Fibroblast of gingiva (primary cell): ENCODE results near the gene HGFAC.
A peak's percentile ranks its signal among the peaks of the same experiment; 100 is the strongest.

Experiments used
- DNase-seq: peaks from one replicate; pipeline ENCODE4 v3.0.0-alpha.2; 2011; ENCODE audit warnings: low read depth

The HGFAC gene

DNA sequence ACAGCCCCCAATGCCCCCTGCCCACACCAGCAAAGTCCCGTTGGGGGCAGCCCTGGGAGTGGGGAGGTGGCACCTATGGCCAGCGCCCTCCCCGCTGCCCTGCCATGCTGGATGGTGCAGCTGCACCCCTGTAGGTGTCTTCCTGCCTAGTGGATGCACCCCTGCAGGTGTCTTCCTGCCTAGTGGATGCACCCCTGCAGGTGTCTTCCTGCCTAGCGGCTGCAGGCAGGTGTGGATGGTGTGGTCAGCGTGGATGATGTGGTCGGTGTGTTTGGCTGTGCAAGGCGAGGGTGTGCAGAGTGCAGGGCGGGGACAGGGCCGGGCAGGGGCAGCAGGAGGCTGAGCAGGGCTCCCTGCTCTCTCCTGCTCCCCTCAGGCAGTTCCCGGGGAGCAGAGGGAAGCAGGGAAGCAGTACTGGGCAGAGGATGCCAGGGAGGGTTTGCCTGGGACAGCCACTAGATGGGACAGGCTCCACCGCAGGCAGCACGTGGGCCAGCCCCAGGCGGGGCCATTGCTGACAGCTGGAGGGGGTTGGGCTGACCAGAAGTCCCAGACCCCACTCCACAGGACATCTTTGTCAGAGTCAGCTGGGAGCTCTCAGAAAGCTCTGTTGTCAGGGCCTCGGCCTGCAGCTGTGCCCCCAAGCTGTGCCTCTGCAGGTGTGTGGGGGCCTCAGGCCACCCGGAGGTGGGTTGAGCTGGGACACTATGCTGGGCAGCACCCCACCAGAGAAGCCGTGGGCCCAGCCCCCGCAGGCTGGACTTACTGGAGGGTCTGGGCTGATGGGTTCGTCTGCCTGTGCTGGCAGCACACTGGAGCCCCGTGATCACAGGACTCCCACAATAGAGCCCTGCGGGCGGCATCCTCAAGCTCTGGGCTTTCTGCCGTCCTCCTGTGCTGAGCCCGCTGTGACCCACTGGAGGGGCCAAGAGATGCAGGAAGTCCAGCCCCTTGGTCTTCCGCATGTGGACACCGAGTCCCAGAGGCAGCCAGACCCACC is 45.1 kb downstream of the HGFAC start:
- no peak for DNase-seq

DNA sequence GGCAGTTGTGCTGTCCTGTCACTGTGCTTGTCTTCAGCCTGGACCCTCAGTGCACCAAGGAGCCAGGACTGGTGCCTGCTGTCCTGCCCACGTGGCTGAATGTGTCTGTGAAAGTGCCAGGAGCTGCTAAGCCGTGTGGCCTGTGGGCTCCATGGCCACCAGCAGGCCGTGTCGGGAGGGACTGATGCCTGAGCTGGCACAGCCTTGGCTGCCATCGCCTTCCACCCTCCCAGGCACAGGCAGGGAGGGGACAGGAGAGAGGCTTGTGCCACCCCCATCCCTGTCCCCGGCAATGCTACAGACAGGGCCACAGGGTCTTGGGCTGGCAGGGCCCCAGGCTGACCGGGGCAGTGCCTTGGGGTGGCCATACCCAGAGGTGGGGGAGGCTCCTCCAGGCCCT is 46.1 kb downstream of the HGFAC start:
- no peak for DNase-seq

DNA sequence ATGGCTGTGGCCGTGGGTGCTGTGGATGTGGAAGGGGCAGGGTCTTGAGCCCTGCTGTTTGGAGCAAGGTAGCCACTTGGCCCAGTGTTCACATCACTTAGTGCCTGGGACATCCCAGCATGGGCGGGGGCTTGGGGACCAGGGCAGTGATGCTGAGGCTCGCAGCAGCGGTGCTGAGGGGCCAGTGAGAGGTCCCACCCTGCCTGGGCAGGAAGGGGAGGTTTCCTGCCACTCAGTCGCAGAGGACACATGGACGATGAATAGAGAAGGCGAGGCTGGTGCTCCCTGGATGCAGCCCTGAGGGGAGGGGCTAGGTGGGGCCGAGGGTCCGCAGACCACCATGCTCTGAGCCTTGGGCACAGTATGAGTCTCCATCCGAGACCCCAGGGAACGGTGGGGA is 47.1 kb downstream of the HGFAC start:
- no peak for DNase-seq

DNA sequence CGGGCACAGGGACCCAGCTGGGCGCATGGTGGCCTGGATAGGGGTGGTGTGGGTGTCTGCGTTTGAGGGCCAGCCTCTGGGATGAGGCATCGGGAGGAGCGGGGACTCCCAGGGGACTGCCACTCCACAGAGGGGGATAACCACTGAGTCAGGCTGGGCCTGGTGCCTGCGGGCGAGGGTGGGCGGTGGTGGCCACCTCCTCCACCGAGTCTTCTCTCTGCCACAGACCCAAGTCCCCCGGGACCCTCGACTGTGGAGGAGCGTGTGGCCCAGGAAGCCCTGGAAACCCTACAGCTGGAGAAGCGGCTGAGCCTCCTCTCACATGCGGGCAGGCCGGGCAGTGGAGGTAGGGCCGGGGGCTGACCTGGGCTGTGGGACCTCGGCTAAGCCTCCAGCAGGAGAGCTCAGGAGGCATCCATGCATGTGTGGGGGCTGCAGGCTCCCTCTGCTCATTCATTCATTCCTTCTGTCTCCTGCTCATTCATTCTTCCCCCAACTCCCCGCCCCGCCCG is 47.7 kb downstream of the HGFAC start:
- no peak for DNase-seq

- DNase-seq, result peak; percentile 32
Measured at GRCh38 chr4:3491681-3492405, 50.1 kb downstream of the HGFAC start.

DNA sequence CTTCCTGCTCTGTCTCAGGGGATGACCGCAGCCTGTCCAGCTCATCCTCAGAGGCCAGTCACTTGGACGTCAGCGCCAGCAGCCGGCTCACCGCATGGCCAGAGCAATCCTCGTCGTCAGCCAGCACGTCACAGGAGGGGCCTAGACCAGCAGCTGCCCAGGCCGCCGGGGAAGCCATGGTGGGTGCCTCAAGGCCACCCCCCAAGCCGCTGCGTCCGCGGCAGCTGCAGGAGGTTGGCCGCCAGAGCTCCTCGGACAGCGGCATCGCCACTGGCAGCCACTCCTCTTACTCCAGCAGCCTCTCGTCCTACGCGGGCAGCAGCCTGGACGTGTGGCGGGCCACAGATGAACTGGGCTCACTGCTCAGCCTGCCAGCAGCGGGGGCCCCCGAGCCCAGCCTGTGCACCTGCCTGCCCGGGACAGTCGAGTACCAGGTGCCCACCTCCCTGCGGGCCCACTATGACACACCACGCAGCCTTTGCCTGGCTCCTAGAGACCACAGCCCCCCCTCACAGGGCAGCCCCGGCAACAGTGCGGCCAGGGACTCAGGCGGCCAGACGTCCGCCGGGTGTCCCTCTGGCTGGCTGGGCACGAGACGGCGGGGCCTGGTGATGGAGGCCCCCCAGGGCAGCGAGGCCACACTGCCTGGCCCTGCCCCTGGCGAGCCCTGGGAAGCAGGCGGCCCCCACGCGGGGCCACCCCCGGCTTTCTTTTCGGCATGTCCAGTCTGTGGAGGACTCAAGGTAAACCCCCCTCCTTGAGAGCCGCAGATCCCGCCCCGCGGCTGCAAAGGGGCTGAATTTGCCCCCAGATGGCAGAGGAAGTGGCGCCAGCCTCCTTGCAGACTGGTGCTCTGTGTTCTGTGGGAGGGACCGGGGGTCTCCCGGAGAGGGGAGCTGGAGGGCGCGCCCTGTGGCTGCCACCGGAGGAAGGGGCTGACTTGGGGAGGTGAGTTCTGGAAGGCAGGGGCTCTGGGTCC is 51.3 kb downstream of the HGFAC start:
- peak; percentile 5 for DNase-seq

DNA sequence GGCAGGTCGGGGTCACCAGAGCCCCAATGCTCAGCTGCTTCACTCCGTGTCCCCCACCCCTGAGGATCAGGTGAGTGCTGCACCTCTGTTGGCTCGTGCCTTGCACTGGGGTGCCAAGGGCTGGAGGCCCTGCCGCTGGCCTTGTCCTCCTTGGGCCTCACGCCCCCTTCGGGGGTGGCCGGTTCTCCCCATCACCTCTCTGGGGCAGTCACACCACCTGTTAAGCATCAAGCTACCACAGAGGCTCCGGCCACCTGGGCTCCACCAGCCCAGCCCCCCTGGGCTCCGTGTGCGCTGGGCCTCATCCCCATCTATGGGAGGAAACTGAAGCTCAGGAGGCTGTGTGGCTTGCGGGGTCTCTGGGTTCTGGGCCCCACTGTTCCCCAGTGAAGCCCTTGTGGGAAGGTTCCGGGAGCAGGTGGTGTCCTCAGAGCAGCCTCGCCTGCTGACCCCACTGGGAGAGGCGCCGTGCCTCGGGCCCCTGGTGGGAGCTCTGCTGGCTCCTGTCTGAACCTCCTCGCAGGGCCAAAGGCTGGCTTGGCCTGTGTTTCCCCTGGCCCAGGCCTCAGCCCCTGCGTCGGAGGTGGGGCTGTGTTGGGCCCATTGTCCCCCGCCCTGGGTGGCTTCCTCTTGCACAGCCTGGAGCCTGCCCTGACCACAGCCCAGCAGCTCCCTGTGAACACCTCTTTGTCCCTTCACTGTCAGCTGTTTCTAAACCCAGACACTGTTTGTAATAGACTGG is 52.1 kb downstream of the HGFAC start:
- no peak for DNase-seq

DNA sequence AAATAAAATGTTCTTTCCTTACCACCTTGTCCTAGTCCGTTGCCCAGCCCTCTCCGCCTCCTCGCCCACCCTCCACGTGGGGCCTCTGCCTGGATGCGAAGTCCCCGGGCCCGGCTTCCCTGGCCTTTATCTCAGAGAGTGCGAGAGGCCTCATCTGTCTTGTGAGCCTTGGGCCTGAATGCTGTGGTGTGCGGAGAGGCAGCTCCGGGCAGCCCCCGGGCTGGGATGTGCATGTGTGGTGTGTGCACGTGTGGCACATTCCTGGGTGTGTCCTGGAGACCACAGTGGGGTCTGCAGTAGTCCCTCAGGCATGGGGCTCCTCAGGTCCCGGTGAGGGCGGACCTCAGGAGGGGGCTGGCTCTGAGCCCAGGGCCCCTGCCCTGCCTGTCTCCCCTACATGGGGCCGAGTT is 52.7 kb downstream of the HGFAC start:
- DNase-seq, result no peak

DNA sequence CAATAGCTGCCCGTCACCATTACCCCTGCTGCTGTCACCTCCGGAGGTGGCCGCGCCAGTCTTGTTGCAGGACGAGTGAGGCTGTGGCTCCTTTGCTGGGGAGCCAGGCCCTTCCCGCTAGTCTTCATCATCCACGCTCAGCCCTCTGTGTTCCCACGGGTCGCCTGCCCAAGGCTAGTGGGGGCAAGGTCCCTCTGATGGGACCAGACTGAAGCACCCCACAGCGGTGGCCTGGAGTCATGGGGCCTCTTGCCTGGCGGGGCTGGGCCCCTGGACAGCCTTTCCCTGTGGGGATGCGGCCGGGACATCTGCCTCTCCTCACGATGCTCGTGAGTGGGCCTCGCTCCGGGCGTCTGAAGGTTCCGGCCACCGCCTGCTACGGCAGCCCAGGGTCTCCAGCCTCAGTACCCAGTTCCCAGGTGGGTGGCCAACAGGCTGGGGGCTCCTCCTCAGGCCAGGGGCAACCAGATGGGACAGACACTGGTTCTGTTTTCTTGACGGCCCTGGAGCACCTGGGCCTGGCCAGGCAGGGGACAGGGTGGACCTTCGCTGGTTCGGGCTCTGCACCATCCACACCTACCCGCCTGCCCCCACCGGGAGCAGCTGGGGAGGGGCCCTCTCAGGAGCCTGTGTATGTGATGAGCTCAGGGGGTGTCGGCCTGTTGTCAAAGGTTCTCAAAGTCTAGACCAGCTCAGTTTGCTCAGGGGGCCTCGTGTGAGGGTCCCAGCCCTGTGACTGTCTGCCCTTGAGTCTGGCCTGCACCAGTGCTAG is 53.6 kb downstream of the HGFAC start:
- no peak for DNase-seq

- DNase-seq, result no peak
Measured at GRCh38 chr4:3496021-3496420, 54.3 kb downstream of the HGFAC start.

DNA sequence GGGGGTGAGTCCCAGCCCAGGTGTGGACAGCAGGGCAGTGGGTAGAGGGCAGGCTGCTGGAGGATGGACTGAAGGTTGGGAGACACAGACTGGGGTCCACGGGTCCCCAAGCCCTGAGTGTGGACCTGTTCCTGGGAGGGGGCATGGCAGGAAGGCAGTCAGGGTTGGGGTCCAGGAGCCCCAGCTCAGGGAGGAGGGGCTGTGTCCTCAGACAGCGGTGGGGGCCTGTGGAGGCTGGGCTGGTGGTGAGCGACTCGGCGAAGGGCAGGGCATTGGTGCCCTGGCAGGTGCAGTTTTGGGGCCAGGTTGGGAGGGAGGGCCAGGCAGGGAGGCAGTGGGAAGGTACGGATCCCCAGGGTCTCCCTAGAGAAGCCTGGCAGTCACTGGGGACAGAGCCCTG is 55.3 kb downstream of the HGFAC start:
- DNase-seq, result no peak

GRCh38 chr4:3497523-3498389 is 56.0 kb downstream of the HGFAC start:
- no peak for DNase-seq

GRCh38 chr4:3498407-3498806 is 56.6 kb downstream of the HGFAC start:
- no peak for DNase-seq
